Effector memory CD8-positive, alpha-beta T cell (primary cell): ENCODE results near the gene MAP3K21.

Experiments used
- ATAC-seq: fragments of 150-1000 bp; cut with Tn5 transposase; replicated peaks from 2 replicates; pipeline ENCODE4 v1.10.0; 2021; ENCODE audit warnings: mild to moderate bottlenecking, moderate library complexity
- DNase-seq, 3 experiments: peaks; one replicate each; pipeline ENCODE4 v3.0.0; 2021
- H3K27ac Mint-ChIP-seq, 2 donors: one replicate each; pipeline ENCODE4 v1.8.0; 2022; ENCODE audit warnings: mild to moderate bottlenecking in 2 of 2, mixed read lengths in 2 of 2, moderate library complexity in 2 of 2
- H3K27me3 Mint-ChIP-seq, 2 donors: one replicate each; pipeline ENCODE4 v1.8.0; 2022; ENCODE audit warnings: mixed read lengths in 2 of 2
- H3K36me3 Mint-ChIP-seq: one replicate; pipeline ENCODE4 v1.8.0; 2022; ENCODE audit warnings: mild to moderate bottlenecking, moderate library complexity, mixed read lengths; ENCODE audit not compliant: insufficient read depth
- H3K4me1 Mint-ChIP-seq, 2 donors: one replicate each; pipeline ENCODE4 v1.8.0; 2022; ENCODE audit warnings: low read depth in 2 of 2, mixed read lengths in 2 of 2
- H3K4me3 Mint-ChIP-seq, 2 donors: one replicate each; pipeline ENCODE4 v1.8.0; 2022; ENCODE audit warnings: mild to moderate bottlenecking in 2 of 2, mixed read lengths in 2 of 2, moderate library complexity in 2 of 2
- H3K9me3 Mint-ChIP-seq, 2 donors: one replicate each; pipeline ENCODE4 v1.8.0; 2022; ENCODE audit warnings: mixed read lengths in 2 of 2

The MAP3K21 gene

GRCh38 chr1:233372218-233373120 is 44.9 kb downstream of the MAP3K21 start:
- H3K9me3 Mint-ChIP-seq = no peaks in the 10 kb centered on the region
- H3K27ac Mint-ChIP-seq = no peak overlapping the region
- ATAC-seq (no peak), DNase-seq (no peak)
- no peaks in the 10 kb centered on the region for H3K36me3 Mint-ChIP-seq
- no peaks in the 10 kb centered on the region for H3K4me1 Mint-ChIP-seq
- no peak overlapping the region for H3K4me3 Mint-ChIP-seq
- H3K27me3 Mint-ChIP-seq = no peaks in the 10 kb centered on the region

- ATAC-seq (no peak), DNase-seq (no peak)
- Mint-ChIP-seq H3K36me3 (no peaks in the 10 kb centered on the region), H3K4me1 (no peaks in the 10 kb centered on the region), H3K27ac (no peak overlapping the region), H3K9me3 (no peaks in the 10 kb centered on the region), H3K4me3 (no peak overlapping the region), H3K27me3 (no peaks in the 10 kb centered on the region)
Observed at GRCh38 chr1:233373226-233373625, 45.7 kb downstream of the MAP3K21 start.

GRCh38 chr1:233375653-233376052 is 48.1 kb downstream of the MAP3K21 start:
- Mint-ChIP-seq H3K36me3 (no peaks in the 10 kb centered on the region), H3K27me3 (no peaks in the 10 kb centered on the region), H3K9me3 (no peaks in the 10 kb centered on the region), H3K27ac (no peak overlapping the region), H3K4me1 (no peaks in the 10 kb centered on the region), H3K4me3 (no peak overlapping the region)
- ATAC-seq (no peak), DNase-seq (no peak)

- no peaks in the 10 kb centered on the region for H3K36me3 Mint-ChIP-seq
- no peaks in the 10 kb centered on the region for H3K9me3 Mint-ChIP-seq
- DNase-seq (no peak), ATAC-seq (no peak)
- H3K27me3 Mint-ChIP-seq = no peaks in the 10 kb centered on the region
- no peak overlapping the region for H3K4me3 Mint-ChIP-seq
- no peaks in the 10 kb centered on the region for H3K4me1 Mint-ChIP-seq
- H3K27ac Mint-ChIP-seq = no peak overlapping the region
Observed at GRCh38 chr1:233376382-233377110, 49.0 kb downstream of the MAP3K21 start.

- DNase-seq = no peak
- Mint-ChIP-seq H3K4me3 (no peak overlapping the region), H3K27me3 (no peaks in the 10 kb centered on the region), H3K36me3 (no peaks in the 10 kb centered on the region), H3K27ac (no peak overlapping the region), H3K9me3 (no peaks in the 10 kb centered on the region), H3K4me1 (no peaks in the 10 kb centered on the region)
- ATAC-seq = no peak
Observed at GRCh38 chr1:233379869-233380438, 52.4 kb downstream of the MAP3K21 start.

GRCh38 chr1:233381806-233382205 is 54.3 kb downstream of the MAP3K21 start:
- no peak for DNase-seq
- no peak for ATAC-seq
- Mint-ChIP-seq H3K4me3 (no peak overlapping the region), H3K9me3 (no peaks in the 10 kb centered on the region), H3K4me1 (no peaks in the 10 kb centered on the region), H3K36me3 (no peaks in the 10 kb centered on the region), H3K27me3 (no peaks in the 10 kb centered on the region), H3K27ac (no peak overlapping the region)

- DNase-seq (no peak), ATAC-seq (no peak)
- H3K27me3 Mint-ChIP-seq = peaks cover 0 to under 1% of the 10 kb centered on the region in 2 donors
- H3K27ac Mint-ChIP-seq = no peak overlapping the region
- no peaks in the 10 kb centered on the region for H3K4me1 Mint-ChIP-seq
- H3K4me3 Mint-ChIP-seq = no peak overlapping the region
- H3K36me3 Mint-ChIP-seq = no peaks in the 10 kb centered on the region
- H3K9me3 Mint-ChIP-seq = no peaks in the 10 kb centered on the region
Observed at GRCh38 chr1:233383984-233384383, 56.5 kb downstream of the MAP3K21 start.

GRCh38 chr1:233386336-233386735 is 58.8 kb downstream of the MAP3K21 start:
- H3K36me3 Mint-ChIP-seq = no peaks in the 10 kb centered on the region
- H3K27me3 Mint-ChIP-seq = peaks cover 13 to 21% of the 10 kb centered on the region in 2 donors
- no peaks in the 10 kb centered on the region for H3K4me1 Mint-ChIP-seq
- no peak for ATAC-seq
- no peak for DNase-seq
- H3K4me3 Mint-ChIP-seq = no peak overlapping the region
- no peak overlapping the region for H3K27ac Mint-ChIP-seq
- no peaks in the 10 kb centered on the region for H3K9me3 Mint-ChIP-seq

- ATAC-seq = no peak
- Mint-ChIP-seq H3K36me3 (no peaks in the 10 kb centered on the region), H3K4me3 (no peak overlapping the region), H3K4me1 (no peaks in the 10 kb centered on the region), H3K27me3 (peaks cover 13 to 31% of the 10 kb centered on the region in 2 donors), H3K27ac (no peak overlapping the region), H3K9me3 (no peaks in the 10 kb centered on the region)
- no peak for DNase-seq
Observed at GRCh38 chr1:233387585-233387984, 60.1 kb downstream of the MAP3K21 start.

- DNase-seq = no peak
- no peak for ATAC-seq
- H3K4me1 Mint-ChIP-seq = no peaks in the 10 kb centered on the region
- no peak overlapping the region for H3K27ac Mint-ChIP-seq
- H3K36me3 Mint-ChIP-seq = no peaks in the 10 kb centered on the region
- H3K27me3 Mint-ChIP-seq = peaks cover 13 to 45% of the 10 kb centered on the region in 2 donors
- H3K4me3 Mint-ChIP-seq = no peak overlapping the region
- no peaks in the 10 kb centered on the region for H3K9me3 Mint-ChIP-seq
Observed at GRCh38 chr1:233389169-233389568, 61.6 kb downstream of the MAP3K21 start.

GRCh38 chr1:233389893-233390292 is 62.4 kb downstream of the MAP3K21 start:
- no peak for DNase-seq
- Mint-ChIP-seq H3K27ac (no peak overlapping the region), H3K9me3 (no peaks in the 10 kb centered on the region), H3K27me3 (peaks cover 13 to 45% of the 10 kb centered on the region in 2 donors), H3K36me3 (no peaks in the 10 kb centered on the region), H3K4me1 (no peaks in the 10 kb centered on the region), H3K4me3 (no peak overlapping the region)
- no peak for ATAC-seq

- DNase-seq = no peak
- no peak for ATAC-seq
- Mint-ChIP-seq H3K9me3 (no peaks in the 10 kb centered on the region), H3K27ac (no peak overlapping the region), H3K4me3 (no peak overlapping the region), H3K4me1 (no peaks in the 10 kb centered on the region), H3K36me3 (no peaks in the 10 kb centered on the region), H3K27me3 (peaks cover 17 to 46% of the 10 kb centered on the region in 2 donors)
Observed at GRCh38 chr1:233390842-233391737, 63.6 kb downstream of the MAP3K21 start.
